IMR-90 (cell line): ENCODE data around the gene GIMAP7. TPM values are rescaled to one million over a fixed set of nuclear protein-coding genes. Genes with fewer than 3 reads are reported as not detected.

Source experiments
- ATAC-seq: fragments of 200-7000 bp; cut with Tn5 transposase; 2 replicates; pipeline ENCODE4 v1.9.1; 2020; ENCODE audit warnings: low read depth, mild to moderate bottlenecking, moderate library complexity
- BruUV-seq: library from RNA; stranded (reverse); fragments of 400-500 nt; replicated peaks from 2 replicates; lab custom pipeline; 2021; lab: Mats Ljungman, UMichigan
- CTCF ChIA-PET: fragments of 300-600 bp; formaldehyde crosslinking; extraction: SDS; loops from one replicate; lab custom pipeline; 2021; ENCODE audit warnings: antibody characterized with exemption; lab: Yijun Ruan, JAX
- POLR2A ChIA-PET: fragments of 300-600 bp; sonication (Branson Sonifier 250); formaldehyde crosslinking; loops from one replicate; lab custom pipeline; 2022; ENCODE audit warnings: antibody characterized with exemption; ENCODE audit not compliant: unreplicated experiment; lab: Charles Lee
- DNase-seq: peaks from one replicate; pipeline ENCODE4 v3.0.0; 2013
- H2AFZ ChIP-seq: replicated peaks from 2 replicates; pipeline ENCODE3; 2013; ENCODE audit warnings: low read length, mild to moderate bottlenecking; ENCODE audit not compliant: poor library complexity
- H2AK5ac ChIP-seq: 2 replicates; pipeline ENCODE4 v1.6.1; 2013; ENCODE audit warnings: low read depth, low read length, inconsistent platforms
- H2AK9ac ChIP-seq: replicated peaks from 2 replicates; pipeline ENCODE3; 2013; ENCODE audit warnings: mild to moderate bottlenecking, low read depth, low read length, moderate library complexity; ENCODE audit not compliant: poor library complexity
- H2BK120ac ChIP-seq: 2 replicates; pipeline ENCODE4 v1.6.1; 2013; ENCODE audit warnings: low read depth, low read length, inconsistent platforms
- H2BK15ac ChIP-seq: 3 replicates; pipeline ENCODE4 v1.6.1; 2013; ENCODE audit warnings: low read depth, low read length, inconsistent platforms
- H2BK20ac ChIP-seq: 2 replicates; pipeline ENCODE4 v1.6.1; 2013; ENCODE audit warnings: low read depth, mild to moderate bottlenecking, inconsistent platforms, low read length, moderate library complexity
- H2BK5ac ChIP-seq: 2 replicates; pipeline ENCODE4 v1.6.1; 2013; ENCODE audit warnings: mild to moderate bottlenecking, low read depth, low read length, inconsistent platforms; ENCODE audit not compliant: poor library complexity, severe bottlenecking
- H3K14ac ChIP-seq: replicated peaks from 2 replicates; pipeline ENCODE4 v1.6.1; 2013; ENCODE audit warnings: low read depth, low read length, inconsistent platforms
- H3K18ac ChIP-seq: 2 replicates; pipeline ENCODE4 v1.6.1; 2013; ENCODE audit warnings: low read depth, low read length, control low read depth
- H3K23ac ChIP-seq: 2 replicates; pipeline ENCODE4 v1.6.1; 2013; ENCODE audit warnings: low read depth, low read length, inconsistent platforms
- H3K27ac ChIP-seq: 2 replicates; pipeline ENCODE4 v1.5.1; 2013; ENCODE audit warnings: mild to moderate bottlenecking, control low read depth, low read length; ENCODE audit not compliant: insufficient read depth
- H3K27me3 ChIP-seq: 2 replicates; pipeline ENCODE4 v1.6.1; 2013; ENCODE audit warnings: low read length; ENCODE audit not compliant: control insufficient read depth, insufficient read depth
- H3K36me3 ChIP-seq: 2 replicates; pipeline ENCODE4 v1.6.1; 2013; ENCODE audit warnings: low read length, mixed read lengths; ENCODE audit not compliant: control insufficient read depth, insufficient read depth
- H3K4ac ChIP-seq: 2 replicates; pipeline ENCODE4 v1.6.1; 2013; ENCODE audit warnings: low read depth, low read length, inconsistent platforms
- H3K4me1 ChIP-seq: 2 replicates; pipeline ENCODE4 v1.6.1; 2013; ENCODE audit warnings: low read length, mixed read lengths; ENCODE audit not compliant: control insufficient read depth, insufficient read depth
- H3K4me2 ChIP-seq: 2 replicates; pipeline ENCODE4 v1.6.1; 2013; ENCODE audit warnings: low read depth, mild to moderate bottlenecking, control low read depth, low read length, moderate library complexity
- H3K4me3 ChIP-seq: 2 replicates; pipeline ENCODE4 v1.5.1; 2013; ENCODE audit warnings: low read depth, mild to moderate bottlenecking, control low read depth, low read length, moderate library complexity; ENCODE audit not compliant: insufficient read depth
- H3K56ac ChIP-seq: 2 replicates; pipeline ENCODE4 v1.6.1; 2013; ENCODE audit warnings: low read length, inconsistent platforms; ENCODE audit not compliant: insufficient read depth; ENCODE audit errors: extremely low read depth
- H3K79me1 ChIP-seq, 2 experiments: 2 replicates each; pipeline ENCODE4 v1.6.1; 2013; ENCODE audit warnings: low read length in 2 of 2, inconsistent platforms in 1 of 2, low read depth in 1 of 2
- H3K9ac ChIP-seq: 2 replicates; pipeline ENCODE4 v1.6.1; 2013; ENCODE audit warnings: low read depth, low read length, control low read depth
- H3K9me1 ChIP-seq: 2 replicates; pipeline ENCODE4 v1.6.1; 2013; ENCODE audit warnings: low read length, inconsistent platforms; ENCODE audit not compliant: insufficient read depth
- H3K9me3 ChIP-seq: 2 replicates; pipeline ENCODE4 v1.6.1; 2013; ENCODE audit warnings: low read length; ENCODE audit not compliant: control insufficient read depth, insufficient read depth
- H4K20me1 ChIP-seq: 2 replicates; pipeline ENCODE4 v1.6.1; 2013; ENCODE audit warnings: low read length, inconsistent platforms; ENCODE audit not compliant: insufficient read depth
- H4K5ac ChIP-seq: 2 replicates; pipeline ENCODE4 v1.6.1; 2013; ENCODE audit warnings: mild to moderate bottlenecking, low read depth, low read length, control low read depth
- H4K8ac ChIP-seq, 2 experiments: 2 replicates each; pipeline ENCODE4 v1.6.1; 2013; ENCODE audit warnings: low read depth in 2 of 2, low read length in 2 of 2, control low read depth in 1 of 2, inconsistent platforms in 1 of 2
- H4K91ac ChIP-seq: 2 replicates; pipeline ENCODE4 v1.6.1; 2013; ENCODE audit warnings: low read depth, low read length, inconsistent platforms; ENCODE audit not compliant: insufficient read depth
- BHLHE40 ChIP-seq: fragments of 150-350 bp; IDR thresholded peaks from 2 replicates; pipeline ENCODE4 v1.6.1; 2016; ENCODE audit warnings: mild to moderate bottlenecking, low read depth, low read length
- CEBPB ChIP-seq: IDR thresholded peaks from 2 replicates; pipeline ENCODE4 v1.6.1; 2012; ENCODE audit warnings: low read depth, low read length, improper control_type of control experiment
- CHD1 ChIP-seq: IDR thresholded peaks from 2 replicates; pipeline ENCODE4 v1.6.1; 2012; ENCODE audit warnings: low read depth, low read length, improper control_type of control experiment
- FOS ChIP-seq: fragments of 150-350 bp; IDR thresholded peaks from 2 replicates; pipeline ENCODE4 v1.6.1; 2016; ENCODE audit warnings: low read depth, low read length
- MAFK ChIP-seq: IDR thresholded peaks from 2 replicates; pipeline ENCODE4 v1.6.1; 2012; ENCODE audit warnings: low read depth, low read length, improper control_type of control experiment
- MXI1 ChIP-seq: IDR thresholded peaks from 2 replicates; pipeline ENCODE4 v1.6.1; 2012; ENCODE audit warnings: low read depth, mild to moderate bottlenecking, low read length, moderate library complexity, borderline replicate concordance
- POLR2A ChIP-seq: IDR thresholded peaks from 2 replicates; pipeline ENCODE4 v1.6.1; 2012; ENCODE audit warnings: mild to moderate bottlenecking, low read depth, low read length
- RAD21 ChIP-seq: IDR thresholded peaks from 2 replicates; pipeline ENCODE4 v1.6.1; 2012; ENCODE audit warnings: low read length, improper control_type of control experiment
- WGBS, 2 experiments: methylation state at CpG; one replicate each; pipeline versions ENCODE4 v1.1.5 to v1.1.7; 2013; ENCODE audit warnings: missing lambda C conversion rate in 2 of 2; ENCODE audit not compliant: insufficient read length in 1 of 2; ENCODE audit errors: extremely low coverage in 2 of 2; 5-methylcytosine and 5-hydroxymethylcytosine counted together
- dilution Hi-C: fragments of 300-500 bp; cut with HindIII; formaldehyde crosslinking; loops from one replicate; pipeline ENCODE4 v1.14.3; 2018; ENCODE audit warnings: low sequenced_read_pairs; ENCODE audit not compliant: unreplicated experiment
- in situ Hi-C: fragments of 300-500 bp; cut with MboI; formaldehyde crosslinking; loops from 3 replicates; pipeline ENCODE4 v1.14.3; 2019; ENCODE audit warnings: low sequenced_read_pairs, inconsistent platforms, mixed read lengths
- intact Hi-C: fragments of 100-400 bp; cut with micrococcal nuclease; formaldehyde crosslinking; loops from 2 replicates; pipeline ENCODE4 v1.10.0; 2022
- polyA plus RNA-seq, 3 experiments: library from polyadenylated mRNA; depleted of rRNA; stranded (reverse); fragments of >200 nt; gene quantifications; 2 replicates each; pipeline ENCODE4 v1.2.3, GENCODE V29; 2012; ENCODE audit warnings: low replicate concordance in 1 of 3
- total RNA-seq: library from RNA; depleted of rRNA; stranded (reverse); fragments of >200 nt; gene quantifications from 2 replicates; pipeline ENCODE4 v1.2.3, GENCODE V29; 2012
- TF ChIP-seq, protein P1 (sequence below): conservative IDR thresholded peaks from 2 replicates; pipeline ENCODE4 v1.5.1; 2012; ENCODE audit warnings: mild to moderate bottlenecking, low read depth, low read length, improper control_type of control experiment

Gene GIMAP7
- total and polyA plus RNA-seq, 2 of the 4 experiments (the other 2 are of a cell fraction) = not detected

GRCh38 chr7:150511048-150511447, 3.6 kb upstream of the GIMAP7 start:
- Histone ChIP-seq H3K9ac (no peak overlapping the region), H3K4me3 (no peak overlapping the region), H3K14ac (no peak overlapping the region), H2BK15ac (no peak overlapping the region), H3K27me3 (no peaks in the 10 kb centered on the region), H3K56ac (no peak overlapping the region), H3K4ac (no peak overlapping the region), H3K4me1 (no peaks in the 10 kb centered on the region), H2AK5ac (no peak overlapping the region), H3K9me3 (0 out of 2 replicates have a peak, but pooled peaks cover 2% of the 10 kb centered on the region), H2BK5ac (no peak overlapping the region), H3K18ac (no peak overlapping the region), H4K91ac (no peak overlapping the region), H3K27ac (no peak overlapping the region), H3K36me3 (no peaks in the 10 kb centered on the region), H2AK9ac (no peak overlapping the region), H3K79me1 (no peaks in the 10 kb centered on the region), H3K23ac (no peak overlapping the region), H2BK20ac (no peak overlapping the region), H4K8ac (no peak overlapping the region), H3K9me1 (no peaks in the 10 kb centered on the region), H4K20me1 (no peaks in the 10 kb centered on the region), H2BK120ac (no peak overlapping the region), H4K5ac (no peak overlapping the region), H3K4me2 (no peak overlapping the region), H2AFZ (no peak overlapping the region)
- POLR2A ChIA-PET = no interaction called here
- ATAC-seq = no peak
- CTCF ChIA-PET = no interaction called here
- dilution Hi-C loops (no loop called here), intact Hi-C loops (no loop called here), in situ Hi-C loops (no loop called here)
- no TSS peak for BruUV-seq
- TF ChIP-seq CEBPB = no peak
- TF ChIP-seq, protein P1, sequence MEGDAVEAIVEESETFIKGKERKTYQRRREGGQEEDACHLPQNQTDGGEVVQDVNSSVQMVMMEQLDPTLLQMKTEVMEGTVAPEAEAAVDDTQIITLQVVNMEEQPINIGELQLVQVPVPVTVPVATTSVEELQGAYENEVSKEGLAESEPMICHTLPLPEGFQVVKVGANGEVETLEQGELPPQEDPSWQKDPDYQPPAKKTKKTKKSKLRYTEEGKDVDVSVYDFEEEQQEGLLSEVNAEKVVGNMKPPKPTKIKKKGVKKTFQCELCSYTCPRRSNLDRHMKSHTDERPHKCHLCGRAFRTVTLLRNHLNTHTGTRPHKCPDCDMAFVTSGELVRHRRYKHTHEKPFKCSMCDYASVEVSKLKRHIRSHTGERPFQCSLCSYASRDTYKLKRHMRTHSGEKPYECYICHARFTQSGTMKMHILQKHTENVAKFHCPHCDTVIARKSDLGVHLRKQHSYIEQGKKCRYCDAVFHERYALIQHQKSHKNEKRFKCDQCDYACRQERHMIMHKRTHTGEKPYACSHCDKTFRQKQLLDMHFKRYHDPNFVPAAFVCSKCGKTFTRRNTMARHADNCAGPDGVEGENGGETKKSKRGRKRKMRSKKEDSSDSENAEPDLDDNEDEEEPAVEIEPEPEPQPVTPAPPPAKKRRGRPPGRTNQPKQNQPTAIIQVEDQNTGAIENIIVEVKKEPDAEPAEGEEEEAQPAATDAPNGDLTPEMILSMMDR = no peak
- TF ChIP-seq CHD1 = no peak
- TF ChIP-seq BHLHE40 = no peak
- no peak for TF ChIP-seq MAFK
- TF ChIP-seq MXI1 = no peak
- TF ChIP-seq POLR2A = no peak
- TF ChIP-seq RAD21 = no peak
- no peak for TF ChIP-seq FOS
- WGBS, 2 experiments = no CpG with 5 or more reads among the region's 2 CpGs
- no peak for DNase-seq
